GM12873 (cell line): ENCODE measurements around the gene GPR27.

Experiments
- CTCF ChIP-seq: IDR thresholded peaks from 2 replicates; pipeline ENCODE4 v1.5.1; 2012; ENCODE audit warnings: low read depth, mild to moderate bottlenecking, moderate library complexity, low read length, control low read depth; ENCODE audit not compliant: insufficient read depth; ENCODE audit errors: missing control alignments

GPR27 gene

DNA sequence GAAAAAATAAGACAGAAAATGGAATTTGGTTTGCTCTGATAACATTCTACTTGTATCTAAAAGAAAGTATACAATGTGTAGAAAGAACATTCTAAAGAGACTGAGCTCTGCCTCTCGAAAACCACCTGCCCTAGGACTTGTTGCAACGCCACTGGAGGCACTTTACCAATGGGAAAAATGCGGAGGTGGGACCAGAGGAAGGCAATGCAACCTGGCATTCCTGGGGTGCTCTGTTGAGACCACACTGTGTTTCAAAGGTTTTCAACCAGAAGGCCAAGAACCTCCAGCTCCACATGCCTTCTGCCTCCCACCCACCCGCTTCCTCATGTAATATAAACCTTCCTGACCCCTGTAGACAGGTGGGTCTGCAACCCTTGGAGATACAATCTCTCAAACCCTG, 26.8 kb downstream of the GPR27 start:
- no peak for TF ChIP-seq CTCF

DNA sequence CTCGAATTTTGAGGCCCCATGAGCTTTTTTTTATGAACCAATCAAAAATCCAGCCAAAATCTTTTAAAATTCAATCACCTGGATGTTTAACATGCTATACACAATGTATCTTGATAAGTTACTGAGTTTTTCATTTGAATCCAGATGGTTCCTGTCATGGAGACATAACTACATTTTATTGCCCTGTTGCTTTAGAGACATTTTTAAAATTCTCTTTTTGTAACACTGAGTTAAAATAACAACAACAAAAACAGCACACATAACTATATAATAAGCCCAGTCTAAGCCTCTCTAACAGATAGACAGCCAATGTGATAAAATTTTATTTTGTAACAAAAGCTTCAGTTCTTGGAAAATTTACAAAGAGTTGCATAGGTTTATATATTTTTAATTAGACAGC, 29.5 kb downstream of the GPR27 start:
- TF ChIP-seq CTCF, result no peak

DNA sequence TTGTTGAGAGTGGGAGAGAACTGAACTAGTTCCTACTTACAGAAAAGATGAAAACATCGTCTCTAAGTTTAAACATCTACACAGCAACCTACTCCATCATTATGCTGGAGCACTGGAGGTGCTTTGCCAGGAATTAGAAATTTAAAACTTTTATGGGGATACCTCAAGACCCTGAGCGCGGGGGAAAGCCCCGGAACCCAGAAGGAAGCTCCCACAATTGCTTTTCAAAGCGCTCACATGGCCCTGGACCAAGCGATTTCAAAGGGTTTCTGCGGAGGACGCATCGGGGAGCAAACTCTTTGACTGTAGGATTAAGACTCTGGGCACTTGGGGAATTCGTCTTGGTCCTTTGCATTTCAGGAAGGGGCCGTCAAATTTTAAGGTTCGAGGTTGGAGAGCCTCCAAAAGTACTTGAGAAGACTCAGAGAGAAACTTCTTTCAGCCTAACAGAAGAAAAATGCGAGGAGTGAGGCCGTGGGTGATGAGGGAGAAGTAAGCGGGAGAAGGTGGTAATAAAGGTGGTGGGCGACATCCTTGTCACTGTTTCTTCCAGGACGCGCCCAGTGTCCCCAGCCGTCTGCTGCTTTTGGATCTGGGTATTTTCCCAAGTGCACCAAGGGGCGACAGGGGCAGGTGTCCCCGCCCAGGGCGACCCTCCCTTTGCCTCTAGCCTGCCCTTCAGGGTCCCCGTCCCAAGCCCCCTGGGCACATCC, 30.7 kb downstream of the GPR27 start:
- TF ChIP-seq CTCF, result no peak

DNA sequence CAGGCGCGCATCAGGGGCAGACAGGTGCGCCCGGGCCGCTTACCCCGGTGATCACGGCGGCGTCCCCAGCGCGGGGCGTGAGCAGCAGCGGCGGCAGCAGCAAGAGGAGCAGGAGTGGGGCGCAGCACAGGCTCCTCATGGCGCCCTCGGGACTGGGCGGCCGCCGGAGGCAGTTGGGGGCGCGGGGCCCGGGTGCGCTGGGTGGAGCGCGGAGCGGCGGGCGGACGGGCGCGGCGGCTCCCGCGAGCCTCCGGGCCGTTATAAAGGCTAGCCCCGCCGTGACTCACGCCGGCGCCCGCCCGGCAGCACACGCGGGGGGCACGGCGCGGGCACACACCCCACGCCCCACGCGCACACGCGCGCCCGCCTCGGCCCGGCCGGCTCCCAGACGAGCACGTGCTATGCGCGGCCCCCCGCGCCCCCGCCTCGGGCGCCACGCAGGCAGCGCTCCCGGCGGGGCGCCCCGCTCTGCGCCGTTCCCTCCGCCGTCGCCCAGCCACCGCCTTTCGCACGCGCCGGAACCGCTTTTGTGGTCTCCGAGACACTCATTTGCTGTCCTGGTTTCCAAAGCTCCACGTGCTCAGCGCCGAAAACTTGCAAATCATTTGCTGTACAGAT, 31.4 kb downstream of the GPR27 start, which contains the start of gene PROK2:
Gene PROK2, minus strand, starts transcription at position 235 of the 618 bp plus-strand sequence. Its CDS starts 96 bp downstream, at position 139.
- TF ChIP-seq CTCF, result no peak

DNA sequence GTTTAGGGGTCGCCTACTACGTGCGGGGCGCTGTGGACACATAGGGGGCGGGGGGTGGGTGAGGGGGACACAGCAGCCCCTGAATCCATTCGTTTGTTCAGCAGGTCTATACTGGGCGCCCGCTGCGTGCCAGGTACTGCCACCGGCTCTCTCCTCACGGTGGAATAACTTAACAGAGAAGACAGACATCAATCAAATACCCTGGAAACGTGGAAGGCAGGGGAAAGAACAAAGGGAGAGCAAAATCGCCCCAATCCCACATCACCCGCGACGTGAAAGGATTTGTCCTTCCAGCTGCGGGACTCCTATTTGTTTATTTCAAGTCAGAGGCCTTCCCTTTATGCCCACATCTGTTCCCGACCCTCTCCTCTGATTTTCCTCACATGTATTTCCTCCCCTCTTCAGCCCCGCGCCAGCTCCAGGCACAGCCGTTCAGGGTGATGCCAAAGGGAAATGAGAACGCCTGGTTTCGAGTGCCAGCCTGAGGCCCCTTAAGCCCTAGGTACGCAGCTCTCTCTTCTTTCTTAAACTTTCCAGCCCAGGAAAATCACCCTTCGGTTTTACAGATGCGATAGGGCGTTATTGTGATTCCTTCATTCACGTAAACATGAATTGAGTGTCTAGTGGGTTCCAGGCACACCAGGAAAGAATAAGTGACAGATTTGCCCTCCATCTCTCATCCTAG, 32.0 kb downstream of the GPR27 start:
- TF ChIP-seq CTCF, result no peak

DNA sequence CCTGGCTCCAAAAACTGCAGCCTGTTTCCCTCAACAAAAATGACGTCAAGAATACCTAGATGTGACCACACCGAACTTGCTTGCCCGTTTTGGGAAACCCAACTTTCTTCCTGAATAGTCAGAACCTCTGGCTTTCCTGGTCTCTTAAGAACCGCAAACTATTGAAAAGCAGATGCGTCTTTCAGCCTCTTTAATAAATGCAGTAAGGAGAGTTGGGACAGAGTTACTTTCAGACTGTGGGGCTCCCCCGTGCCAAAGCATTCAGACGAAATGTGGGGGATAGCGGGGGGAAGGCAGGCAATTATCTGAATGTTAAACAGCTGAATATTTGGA, 32.5 kb downstream of the GPR27 start:
- no peak for TF ChIP-seq CTCF

DNA sequence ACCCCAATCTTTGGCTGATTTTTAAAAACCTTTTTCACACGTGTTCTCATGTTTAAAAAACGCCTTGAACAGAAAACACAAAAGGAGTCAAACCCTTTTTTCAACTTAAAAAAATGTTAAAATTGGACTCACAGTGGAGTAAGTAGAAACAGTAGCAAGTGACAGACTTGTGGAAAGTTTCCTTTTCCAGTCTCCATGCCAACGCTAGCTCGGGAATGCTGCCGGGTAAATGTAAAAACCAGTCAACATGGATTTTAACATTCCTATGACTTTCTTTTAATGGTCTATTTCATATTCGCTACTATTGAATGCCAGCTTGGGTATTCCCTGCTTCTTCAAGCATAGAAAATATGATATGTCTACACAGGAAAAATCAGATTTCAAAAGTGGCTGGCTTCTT, 32.9 kb downstream of the GPR27 start:
- no peak for TF ChIP-seq CTCF
